AG09319 (cell line): ENCODE data around the gene NADK2.

ENCODE experiments used
- DNase-seq: peaks from one replicate; pipeline ENCODE4 v3.0.0-alpha.2; 2010; ENCODE audit warnings: low read depth; ENCODE audit errors: extremely low read depth
- CTCF ChIP-seq: IDR thresholded peaks from 2 replicates; pipeline ENCODE4 v1.5.1; 2011; ENCODE audit warnings: low read depth, mild to moderate bottlenecking, inconsistent platforms, low read length, moderate library complexity

The NADK2 gene

GRCh38 chr5:36243653-36244052 lies 1.9 kb upstream of the NADK2 start:
- DNase-seq = no peak
- TF ChIP-seq CTCF = no peak

- TF ChIP-seq CTCF = no peak
- no peak for DNase-seq
These were observed 1.1 kb upstream of the NADK2 start for GRCh38 chr5:36242534-36243485.

GRCh38 chr5:36240779-36241630 lies 720 bp downstream of the NADK2 start:
- no peak for DNase-seq

GRCh38 chr5:36239370-36240293 lies 2.1 kb downstream of the NADK2 start:
- TF ChIP-seq CTCF = no peak
- DNase-seq = no peak

More at GRCh38 chr5:36240779-36241630, 720 bp downstream of the NADK2 start:
- no peak for TF ChIP-seq CTCF

GRCh38 chr5:36238502-36239295 lies 3.0 kb downstream of the NADK2 start:
- no peak for DNase-seq
- no peak for TF ChIP-seq CTCF

- no peak for DNase-seq
- TF ChIP-seq CTCF = no peak
These were observed 4.0 kb downstream of the NADK2 start for GRCh38 chr5:36237751-36238150.
